COR-L47 (cell line): ENCODE results near the gene LTA.
A peak's percentile ranks its signal among the peaks of the same experiment; 100 is the strongest.
"Not testable (repeated sequence)": the region's sequence is repeated elsewhere in the genome, so short reads cannot be mapped to it uniquely, and the experiment has no call there.

Source experiments
- DNase-seq: peaks from one replicate; lab custom pipeline; 2025; lab: John Stamatoyannopoulos, UW

LTA gene

DNA sequence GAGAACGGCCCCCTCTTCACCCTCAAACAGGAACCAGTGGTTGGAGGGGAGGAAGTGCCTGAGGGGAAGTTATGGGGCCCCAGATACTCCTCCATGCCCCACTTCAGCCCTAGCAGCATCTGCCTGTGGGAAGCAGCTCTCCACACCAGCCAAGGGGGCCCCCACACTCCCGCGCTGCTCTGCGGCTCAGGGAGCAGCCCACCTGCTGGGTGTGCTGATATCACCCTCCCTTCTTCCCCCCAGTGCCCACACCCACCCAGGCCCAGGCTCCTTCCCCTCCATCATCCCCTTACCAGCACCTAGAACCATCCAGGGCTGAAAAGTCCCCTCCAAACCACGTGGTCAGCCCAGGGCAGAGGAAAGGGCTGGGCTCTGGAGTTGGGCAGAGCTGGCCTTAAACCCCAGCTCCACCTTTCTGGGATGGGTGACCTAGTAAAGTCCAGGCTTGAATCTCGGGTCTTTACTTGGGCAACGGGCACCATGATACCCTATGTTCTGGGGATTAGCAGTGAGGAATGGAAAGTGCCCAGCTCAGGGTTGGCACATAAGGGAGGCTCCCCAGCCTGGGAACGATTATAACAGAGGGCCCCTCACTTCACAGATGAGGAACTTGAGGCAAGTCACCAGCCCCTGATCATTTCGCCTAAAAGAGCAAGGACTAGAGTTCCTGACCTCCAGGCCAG lies 14.7 kb downstream of the LTA start:
- no peak for DNase-seq

GRCh38 chr6:31587791-31588777 lies 16.0 kb downstream of the LTA start:
- DNase-seq = no peak

GRCh38 chr6:31588871-31589650 lies 17.0 kb downstream of the LTA start:
- no peak for DNase-seq

DNA sequence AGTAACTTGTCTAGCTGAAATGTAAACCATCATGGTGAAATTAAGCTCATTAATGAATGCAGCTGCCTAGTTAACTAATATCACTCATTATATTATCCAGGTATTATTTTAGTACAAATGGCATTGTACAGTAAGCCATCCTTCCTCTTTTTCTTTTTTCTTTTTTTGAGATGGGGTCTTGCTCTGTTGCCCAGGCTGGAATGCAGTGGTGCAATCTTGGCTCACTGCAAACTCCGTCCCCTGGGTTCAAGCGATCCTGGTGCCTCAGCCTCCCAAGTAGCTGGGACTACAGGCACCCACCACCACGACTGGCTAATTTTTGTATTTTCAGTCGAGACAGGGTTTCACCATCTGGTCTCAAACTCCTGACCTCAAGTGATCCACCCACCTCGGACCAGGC lies 18.6 kb downstream of the LTA start:
- not testable (repeated sequence) for DNase-seq

DNA sequence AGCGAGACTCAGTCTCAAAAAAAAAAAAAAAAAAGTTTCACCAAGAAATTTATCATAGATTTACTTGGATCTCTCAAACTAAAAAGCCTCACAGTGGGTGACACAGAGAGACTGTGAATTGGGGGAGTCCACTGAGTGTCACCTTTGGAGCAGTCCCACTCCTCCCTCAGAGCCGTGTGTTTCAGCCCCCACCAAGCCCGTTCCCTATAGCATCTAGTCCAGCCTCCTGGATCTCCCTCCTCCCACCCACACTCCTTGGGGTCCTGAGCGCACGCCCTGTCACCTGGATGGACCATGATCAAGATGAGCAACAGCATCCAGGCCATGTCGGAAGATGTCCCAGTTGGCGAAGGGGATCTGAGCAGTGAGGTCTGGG lies 20.3 kb downstream of the LTA start:
- DNase-seq = no peak

GRCh38 chr6:31597006-31597405 lies 24.9 kb downstream of the LTA start:
- peak; percentile 14 for DNase-seq

DNA sequence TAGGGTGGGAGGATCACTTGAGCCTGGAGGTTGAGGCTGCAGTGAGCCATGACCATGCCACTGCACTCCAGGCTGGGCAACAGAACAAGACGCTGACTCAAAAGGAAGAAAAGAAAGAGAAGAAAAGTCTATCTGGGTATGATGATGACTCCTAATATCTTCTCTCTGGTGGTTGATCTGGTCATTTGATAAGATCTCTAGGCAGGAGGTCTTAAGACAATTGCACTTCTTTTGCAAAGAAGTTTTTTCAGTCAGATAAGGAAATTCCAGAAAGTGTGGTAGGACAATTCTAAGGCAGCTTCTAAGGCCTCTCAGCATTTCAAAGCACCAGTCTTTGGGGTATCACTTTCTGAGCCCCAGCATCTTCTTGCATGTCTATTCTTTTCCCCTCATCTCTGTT lies 35.2 kb downstream of the LTA start:
- no peak for DNase-seq

GRCh38 chr6:31609519-31610406 lies 37.7 kb downstream of the LTA start:
- peak; percentile 73 for DNase-seq

DNA sequence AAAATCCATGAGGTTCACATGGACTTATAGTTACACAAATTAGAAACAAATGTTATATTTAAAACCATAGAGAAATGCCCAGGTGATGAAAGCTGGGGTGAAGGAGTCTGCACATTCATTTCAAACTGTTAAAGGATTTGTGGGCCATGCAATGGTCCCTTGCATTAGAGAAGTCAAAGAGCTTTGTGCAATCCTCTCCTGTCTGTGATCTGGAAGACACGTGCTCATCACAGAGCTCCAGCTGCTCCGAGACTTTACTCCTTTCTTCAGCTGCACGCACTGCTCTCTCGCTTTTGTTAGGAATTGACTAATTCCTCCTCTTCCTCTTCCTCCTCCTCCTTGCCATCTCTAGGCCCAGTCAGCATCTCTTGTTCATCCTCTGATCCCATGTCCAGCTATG lies 38.9 kb downstream of the LTA start:
- DNase-seq = no peak

DNA sequence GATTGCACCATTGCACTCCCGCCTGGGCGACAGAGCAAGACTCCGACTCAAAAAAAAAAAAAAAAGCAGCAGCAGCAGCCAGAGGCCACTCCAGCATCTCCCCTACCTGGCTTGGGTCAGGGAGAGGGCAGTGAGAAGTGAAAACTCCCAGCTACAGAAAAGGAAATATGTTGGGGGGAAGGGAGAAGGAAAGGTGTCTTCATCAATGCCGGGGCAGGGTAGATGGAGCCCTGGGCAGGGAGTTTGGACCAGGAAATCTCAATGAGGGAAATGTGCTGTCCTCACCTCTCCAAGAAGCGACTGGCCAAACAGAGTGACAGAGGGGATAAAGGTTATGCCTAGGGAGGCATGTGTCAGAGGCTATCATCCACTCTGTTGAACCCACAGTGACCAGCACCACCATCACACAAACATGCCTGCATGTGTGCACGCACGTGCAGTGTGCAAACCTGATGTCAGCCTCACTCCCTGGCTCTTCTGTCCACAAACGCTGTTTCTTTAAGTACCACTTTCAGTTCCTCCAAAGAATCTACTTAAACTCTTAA lies 42.1 kb downstream of the LTA start:
- DNase-seq = no peak

DNA sequence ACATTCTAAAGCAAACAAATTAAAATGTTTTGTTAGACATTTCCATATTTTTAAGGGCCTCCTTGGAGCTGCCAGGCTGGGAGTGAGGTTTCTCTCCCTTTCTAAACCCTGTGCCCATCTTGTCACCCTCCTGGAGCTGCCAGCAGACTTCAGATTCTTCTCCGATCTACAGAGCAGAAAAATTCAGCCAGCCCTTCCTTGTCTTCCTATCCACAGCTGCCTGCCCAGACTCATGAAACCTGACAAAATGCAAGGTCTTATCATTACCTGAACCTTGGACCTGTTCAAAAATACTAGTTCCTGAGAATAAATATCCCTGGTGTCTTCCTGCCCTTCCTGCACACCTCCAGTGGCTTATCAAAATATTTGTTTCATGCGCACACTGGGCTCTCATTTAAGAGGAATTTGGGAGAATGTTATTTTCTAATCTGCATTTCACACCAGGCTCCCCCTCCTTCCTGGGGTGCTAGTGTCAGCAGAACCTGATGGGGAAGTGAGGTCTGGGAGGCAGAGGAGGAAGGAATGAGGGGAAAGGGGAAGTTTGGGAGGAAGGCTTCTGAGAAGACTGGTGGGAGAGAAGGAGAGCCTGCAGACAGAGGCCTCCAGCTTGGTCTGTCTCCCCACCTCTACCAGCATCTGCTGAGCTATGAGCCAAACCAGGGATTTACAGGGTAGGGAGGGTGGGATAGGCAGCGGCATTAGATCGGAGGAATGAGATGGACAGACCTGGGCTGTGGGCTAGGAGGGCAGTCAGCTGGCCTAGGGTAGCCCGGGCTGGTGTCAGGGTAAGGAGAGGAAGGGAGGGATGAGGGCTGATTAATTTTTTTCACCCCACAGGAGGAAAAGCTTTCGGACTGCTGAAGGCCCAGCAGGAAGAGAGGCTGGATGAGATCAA lies 42.8 kb downstream of the LTA start, which contains the start of gene AIF1:
Gene AIF1, plus strand, starts transcription at position 551 of the 895 bp plus-strand sequence. Its CDS starts 96 bp downstream, at position 647.
- DNase-seq = no peak

DNA sequence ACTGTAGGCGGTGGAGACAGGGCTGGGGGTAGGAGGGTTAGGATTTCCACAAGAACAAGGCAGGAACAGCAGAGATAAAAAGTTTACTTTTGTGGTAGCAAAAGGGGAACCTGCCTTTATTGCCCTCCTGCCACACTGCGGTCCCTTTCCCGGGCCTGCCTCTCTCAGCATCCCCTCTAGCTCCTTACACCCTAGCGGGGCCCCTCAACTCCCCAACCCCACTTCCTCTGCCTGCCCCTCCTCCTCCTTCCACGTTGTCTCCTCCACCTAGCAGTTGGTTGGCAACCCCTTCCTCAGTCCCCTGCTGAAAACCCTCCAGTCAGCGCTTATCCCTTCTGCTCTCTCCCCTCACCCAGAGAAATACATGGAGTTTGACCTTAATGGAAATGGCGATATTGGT lies 43.7 kb downstream of the LTA start:
- no peak for DNase-seq

- no peak for DNase-seq
Measured at GRCh38 chr6:31617010-31617409, 44.9 kb downstream of the LTA start.

GRCh38 chr6:31619805-31620585 lies 47.9 kb downstream of the LTA start:
- DNase-seq = peak; percentile 99

DNA sequence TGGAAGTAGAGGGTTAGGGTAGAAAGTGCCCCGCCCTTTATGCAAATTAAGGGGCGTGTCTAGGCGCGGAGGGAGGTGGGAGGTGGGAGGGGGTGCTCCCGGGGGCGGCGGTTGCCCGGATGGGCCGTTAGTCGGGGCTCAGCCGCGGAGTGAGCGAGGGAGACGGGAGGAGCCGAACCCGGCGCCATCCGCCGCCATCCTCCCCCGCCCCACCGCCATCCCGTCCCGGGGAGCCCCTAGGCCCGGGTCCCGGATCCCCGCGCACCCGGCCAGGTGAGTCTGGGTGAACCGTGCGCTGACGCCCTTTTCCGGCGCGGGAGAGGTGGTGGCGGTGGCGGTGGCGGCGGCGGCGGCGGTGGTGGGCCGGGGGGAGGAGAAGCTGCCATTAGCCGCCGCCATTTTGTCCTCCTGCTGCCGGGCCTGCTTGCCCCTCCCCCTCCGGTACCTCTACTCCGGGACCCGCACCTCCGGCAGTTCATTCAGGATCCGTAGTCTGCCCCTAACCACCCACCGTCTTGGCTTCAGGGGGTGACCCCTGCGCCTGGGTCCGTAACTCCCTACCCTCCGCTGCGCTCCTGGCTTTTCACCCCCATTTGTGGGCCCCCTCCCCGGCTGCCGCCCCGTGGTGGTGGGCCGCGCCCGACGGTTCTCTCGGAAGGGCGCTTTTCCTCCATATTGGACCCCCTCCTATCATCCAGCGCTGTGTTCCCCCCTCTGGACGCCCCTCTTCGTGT lies 48.7 kb downstream of the LTA start, which contains the start of gene PRRC2A:
Gene PRRC2A, plus strand, starts transcription at position 130 of the 734 bp plus-strand sequence. CDS start 2,075 bp downstream, outside the sequence.
- DNase-seq = peak; percentile 82

DNA sequence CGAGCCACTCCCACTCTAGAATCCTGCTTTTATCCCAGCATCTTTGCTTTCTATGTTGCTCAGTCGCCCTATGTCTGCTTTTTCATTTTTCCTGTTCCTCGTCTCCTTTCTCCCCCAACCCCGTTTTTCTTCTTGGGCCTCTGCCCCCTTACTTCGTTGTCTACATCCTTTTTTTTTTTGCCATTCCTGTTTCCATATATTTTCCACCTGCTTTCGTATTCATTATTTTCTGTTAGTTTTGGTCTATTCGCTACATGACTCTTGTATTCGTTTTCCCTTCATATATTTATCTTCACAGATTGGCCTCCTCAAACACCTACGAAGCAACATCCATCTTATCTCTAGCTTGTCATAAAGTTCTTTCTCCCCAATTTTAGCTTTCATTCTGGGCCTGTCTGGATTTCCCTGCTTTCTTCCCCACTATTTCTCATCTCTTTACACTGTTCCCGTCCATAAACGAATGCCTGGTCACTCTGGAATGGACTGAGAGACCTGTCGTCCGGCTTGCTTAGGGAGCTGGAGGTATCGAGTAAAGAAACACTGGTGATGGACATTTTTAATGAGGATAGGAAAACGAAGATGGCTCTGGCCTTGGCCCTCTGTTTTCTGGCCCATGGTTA lies 49.3 kb downstream of the LTA start:
- no peak for DNase-seq

- no peak for DNase-seq
Measured at GRCh38 chr6:31621991-31622390, 49.9 kb downstream of the LTA start.

DNA sequence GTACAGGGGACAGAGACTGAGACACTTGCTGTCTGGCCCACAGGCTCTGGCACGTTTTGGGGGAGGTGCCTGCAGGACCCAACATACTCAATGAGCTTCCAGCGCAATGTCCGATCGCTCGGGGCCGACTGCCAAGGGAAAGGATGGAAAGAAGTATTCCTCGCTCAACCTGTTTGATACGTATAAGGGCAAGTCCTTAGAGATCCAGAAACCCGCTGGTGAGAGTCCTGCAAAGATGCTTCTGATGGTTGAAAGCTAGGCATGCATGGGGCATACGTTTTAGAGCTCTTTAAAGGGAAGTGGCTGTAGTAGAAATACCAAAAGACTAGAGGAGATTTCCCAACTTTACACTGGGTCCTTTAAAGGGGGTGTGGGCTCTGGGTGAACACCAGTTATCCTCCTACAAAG lies 50.6 kb downstream of the LTA start:
- no peak for DNase-seq
